PFSK-1 (cell line): ENCODE data around the gene TRHDE.

Experiments used
- FOXP2 ChIP-seq: optimal IDR thresholded peaks from 2 replicates; pipeline ENCODE3; 2011; ENCODE audit warnings: borderline replicate concordance, control low read depth, inconsistent platforms; ENCODE audit not compliant: insufficient read depth; ENCODE audit errors: extremely low read length, extremely low read depth
- POLR2AphosphoS5 ChIP-seq: IDR thresholded peaks from 2 replicates; pipeline ENCODE4 v1.6.1; 2012; ENCODE audit warnings: low read depth, mild to moderate bottlenecking, control low read depth, low read length, moderate library complexity
- REST ChIP-seq, 2 experiments: IDR thresholded peaks; 2 replicates each; pipeline versions ENCODE4 v1.6.1 to v1.8.0; 2011 to 2012; ENCODE audit warnings: low read depth in 2 of 2, low read length in 2 of 2, control low read depth in 1 of 2, inconsistent platforms in 1 of 2, mild to moderate bottlenecking in 1 of 2, moderate library complexity in 1 of 2; ENCODE audit not compliant: insufficient read depth in 1 of 2
- SIN3A ChIP-seq: IDR thresholded peaks from 2 replicates; pipeline ENCODE4 v1.6.1; 2012; ENCODE audit warnings: mild to moderate bottlenecking, low read length, moderate library complexity, borderline replicate concordance; ENCODE audit not compliant: insufficient read depth
- TAF1 ChIP-seq: IDR thresholded peaks from 2 replicates; pipeline ENCODE4 v1.6.1; 2012; ENCODE audit warnings: low read length, control low read depth, borderline replicate concordance; ENCODE audit not compliant: insufficient read depth

The TRHDE gene

GRCh38 chr12:72270246-72270645, 1.9 kb upstream of the TRHDE start:
- TF ChIP-seq FOXP2, result no peak
- TF ChIP-seq SIN3A, result no peak
- TF ChIP-seq TAF1, result no peak
- no peak for TF ChIP-seq REST (IDR thresholded peaks at IDR 0.05; ENCODE audit: insufficient read depth in 1 of 2, low read depth in 2 of 2, low read length in 2 of 2)
- TF ChIP-seq POLR2AphosphoS5, result no peak

GRCh38 chr12:72270961-72271360, 1.2 kb upstream of the TRHDE start:
- TF ChIP-seq POLR2AphosphoS5, result no peak
- no peak for TF ChIP-seq REST (IDR thresholded peaks at IDR 0.05; ENCODE audit: insufficient read depth in 1 of 2, low read depth in 2 of 2, low read length in 2 of 2)
- no peak for TF ChIP-seq TAF1
- TF ChIP-seq FOXP2, result no peak
- TF ChIP-seq SIN3A, result no peak

- TF ChIP-seq TAF1, result no peak
- no peak for TF ChIP-seq POLR2AphosphoS5
- no peak for TF ChIP-seq REST (IDR thresholded peaks at IDR 0.05; ENCODE audit: insufficient read depth in 1 of 2, low read depth in 2 of 2, low read length in 2 of 2)
- no peak for TF ChIP-seq FOXP2
- no peak for TF ChIP-seq SIN3A
Observed at GRCh38 chr12:72271451-72272090, 599 bp upstream of the TRHDE start.

GRCh38 chr12:72272731-72273498, 745 bp downstream of the TRHDE start:
- TF ChIP-seq POLR2AphosphoS5 (no peak), REST (IDR thresholded peaks at IDR 0.05; ENCODE audit: insufficient read depth in 1 of 2, low read depth in 2 of 2, low read length in 2 of 2) (no peak), SIN3A (no peak), TAF1 (no peak), FOXP2 (no peak)
